ENCODE results near the gene CMTM4.

Gene CMTM4

DNA sequence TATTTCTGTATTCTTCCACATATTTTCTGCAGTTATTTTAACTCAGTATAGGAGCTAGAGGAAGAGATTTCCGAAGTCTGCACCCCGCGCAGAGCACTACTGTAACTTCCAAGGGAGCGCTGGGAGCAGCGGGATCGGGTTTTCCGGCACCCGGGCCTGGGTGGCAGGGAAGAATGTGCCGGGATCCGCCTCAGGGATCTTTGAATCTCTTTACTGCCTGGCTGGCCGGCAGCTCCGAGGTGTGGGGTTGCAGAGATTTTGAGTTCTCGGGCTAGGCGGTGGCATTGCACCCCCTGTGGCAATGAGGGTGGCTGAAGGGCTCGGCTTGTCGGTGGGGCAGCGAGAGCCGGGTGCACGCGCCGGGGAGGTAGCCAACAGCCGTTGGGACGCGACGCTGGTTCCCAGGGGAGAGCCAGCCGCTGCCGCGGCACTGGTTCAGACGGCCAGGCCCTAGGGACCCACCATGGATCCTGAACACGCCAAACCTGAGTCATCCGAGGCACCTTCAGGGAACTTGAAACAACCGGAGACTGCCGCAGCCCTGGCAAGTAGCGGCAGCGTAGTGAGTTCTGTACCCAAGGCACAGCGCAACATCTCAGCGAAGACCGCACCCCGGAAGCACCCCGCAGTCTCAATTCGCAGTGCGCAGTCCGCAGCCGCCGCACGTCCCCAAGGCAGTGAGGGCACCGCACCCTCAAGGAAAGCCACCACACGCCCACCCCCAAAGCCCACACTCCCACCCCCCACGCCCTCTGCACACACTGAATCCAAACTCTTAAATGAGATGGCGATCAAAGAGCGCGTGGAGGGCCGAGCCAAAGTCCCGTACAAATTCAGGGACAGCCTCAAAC, 130.3 kb downstream of the CMTM4 start, which contains the start of gene CMTM1:
Gene CMTM1 (plus strand): TSS at position 389 of the 851 bp plus-strand sequence. CDS start 75 bp downstream, at position 464.
- no peak for DNase-seq (ENCODE audit: low read depth, low spot score)
